Posterior cingulate gyrus (tissue), 11 donors: ENCODE data around the gene CFAP90.
A peak's percentile ranks its signal among the peaks of the same experiment; 100 is the strongest.

Experiments
- DNase-seq, 10 donors: peaks; one replicate each; pipeline versions ENCODE4 v3.0.0 to v3.0.0-alpha.2; 2020 to 2021; ENCODE audit warnings: mixed read lengths in 3 of 10
- intact Hi-C: fragments of 100-400 bp; cut with DNase I; formaldehyde crosslinking; loops from one replicate; pipeline ENCODE4 v1.15.1; 2023

Gene CFAP90, protein sequence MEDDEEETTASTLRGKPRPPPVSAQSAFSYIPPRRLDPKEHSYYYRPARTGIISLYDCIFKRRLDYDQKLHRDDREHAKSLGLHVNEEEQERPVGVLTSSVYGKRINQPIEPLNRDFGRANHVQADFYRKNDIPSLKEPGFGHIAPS

DNA sequence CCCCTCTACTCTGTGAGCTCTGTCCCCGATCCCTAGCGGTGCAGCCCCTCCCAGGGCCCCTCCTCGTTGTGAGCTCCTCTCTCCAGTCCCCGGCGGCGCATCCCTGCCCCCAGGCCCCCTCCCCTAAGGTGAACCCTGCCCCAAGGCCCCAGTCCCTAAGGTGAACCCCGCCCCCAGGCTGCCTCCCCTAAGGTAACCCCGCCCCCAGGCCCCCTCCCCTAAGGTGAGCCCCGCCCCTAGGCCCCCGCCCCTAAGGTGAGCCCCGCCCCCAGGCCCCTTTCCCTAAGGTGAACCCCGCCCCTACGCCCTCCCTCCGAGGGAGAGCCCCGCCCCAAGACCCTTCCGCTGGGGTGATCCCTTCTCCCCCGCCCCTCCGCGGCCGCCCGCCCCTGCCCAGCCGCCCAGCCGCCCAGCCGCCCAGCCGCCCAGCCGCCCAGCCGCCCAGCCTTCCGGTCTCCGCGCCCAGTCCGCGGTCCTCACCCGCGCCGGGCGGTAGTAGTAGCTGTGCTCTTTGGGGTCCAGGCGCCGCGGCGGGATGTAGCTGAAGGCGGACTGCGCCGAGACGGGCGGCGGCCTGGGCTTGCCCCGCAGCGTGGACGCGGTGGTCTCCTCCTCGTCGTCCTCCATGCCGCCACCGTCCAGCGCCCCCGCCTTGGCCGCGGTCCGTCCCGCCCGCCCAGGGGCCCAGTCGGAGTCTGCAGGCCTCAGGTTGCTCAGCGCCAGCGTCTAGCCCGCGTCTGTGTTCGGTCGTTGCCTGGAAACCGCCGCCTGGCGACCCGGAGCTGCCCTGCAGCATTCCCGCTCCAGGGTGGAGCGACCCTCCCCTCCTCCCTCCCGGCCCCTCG, at the start of gene CFAP90:
TSS of gene CFAP90 (minus strand) at position 739 of the 845 bp plus-strand sequence. CDS start at position 627, 112 bp downstream.
- DNase-seq, result peak in 7 of 10 donors; percentile 33 to 93 (median 63)
- intact Hi-C loops, result loop anchor here (10.0 kb wide), 1 partner anchor 456 kb away; the partner anchor contains the start of gene ADCY2

GRCh38 chr5:7897014-7897600, 46.2 kb upstream of the CFAP90 start:
- DNase-seq, result no peak
- intact Hi-C loops, result no loop called here

DNA sequence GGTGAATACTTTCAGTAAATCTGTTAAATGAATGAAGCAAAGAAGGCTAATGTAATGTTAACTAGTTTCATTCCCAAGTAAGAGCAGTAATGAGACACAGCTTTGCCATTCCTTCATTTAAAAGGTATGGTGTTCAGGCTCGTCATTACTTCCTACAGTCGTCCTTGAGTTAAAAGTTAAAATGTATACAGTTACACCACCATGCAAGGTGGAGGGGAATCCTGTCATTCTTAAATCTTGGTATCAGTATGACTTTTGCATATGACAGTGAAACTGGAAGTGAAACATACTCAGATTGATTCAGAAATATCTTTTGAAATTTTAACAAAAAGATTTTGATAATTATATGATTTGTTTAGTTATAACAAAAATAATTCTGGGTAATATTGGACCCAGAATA, 43.9 kb upstream of the CFAP90 start:
- no peak for DNase-seq
- intact Hi-C loops, result no loop called here

GRCh38 chr5:7894439-7894838, 43.5 kb upstream of the CFAP90 start:
- no peak for DNase-seq
- intact Hi-C loops, result no loop called here

- intact Hi-C loops, result no loop called here
- DNase-seq, result no peak
These were observed 38.0 kb upstream of the CFAP90 start for GRCh38 chr5:7888901-7889300.

DNA sequence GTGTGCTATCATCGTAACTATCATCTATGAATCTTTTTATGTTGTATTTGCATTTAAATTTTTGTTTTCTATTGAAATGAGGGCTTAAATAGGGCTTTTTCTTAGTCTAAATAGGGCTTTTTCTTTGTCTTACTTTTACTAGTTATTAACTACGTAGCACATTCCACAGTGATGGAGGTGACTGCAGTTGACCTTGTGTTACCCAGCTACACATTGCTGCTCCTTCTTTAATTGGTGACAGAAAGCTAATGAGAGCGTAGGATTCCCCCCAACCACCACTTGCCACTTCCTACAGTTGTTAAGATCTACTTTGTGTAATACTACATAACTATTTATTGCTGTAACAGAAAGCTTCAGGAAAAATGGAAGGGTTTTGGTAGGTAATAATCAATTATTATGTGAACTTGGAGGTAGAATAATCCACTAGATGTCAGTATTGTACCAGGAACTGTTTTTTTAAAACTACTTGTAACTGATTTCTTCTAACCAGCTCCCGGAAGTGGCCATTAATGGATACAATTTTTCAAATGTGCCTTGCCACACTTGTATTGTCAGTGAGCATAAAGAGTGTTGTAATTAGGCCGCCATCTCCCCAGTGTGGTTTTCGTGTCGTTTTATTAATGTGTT, 36.0 kb upstream of the CFAP90 start:
- intact Hi-C loops, result no loop called here
- no peak for DNase-seq

DNA sequence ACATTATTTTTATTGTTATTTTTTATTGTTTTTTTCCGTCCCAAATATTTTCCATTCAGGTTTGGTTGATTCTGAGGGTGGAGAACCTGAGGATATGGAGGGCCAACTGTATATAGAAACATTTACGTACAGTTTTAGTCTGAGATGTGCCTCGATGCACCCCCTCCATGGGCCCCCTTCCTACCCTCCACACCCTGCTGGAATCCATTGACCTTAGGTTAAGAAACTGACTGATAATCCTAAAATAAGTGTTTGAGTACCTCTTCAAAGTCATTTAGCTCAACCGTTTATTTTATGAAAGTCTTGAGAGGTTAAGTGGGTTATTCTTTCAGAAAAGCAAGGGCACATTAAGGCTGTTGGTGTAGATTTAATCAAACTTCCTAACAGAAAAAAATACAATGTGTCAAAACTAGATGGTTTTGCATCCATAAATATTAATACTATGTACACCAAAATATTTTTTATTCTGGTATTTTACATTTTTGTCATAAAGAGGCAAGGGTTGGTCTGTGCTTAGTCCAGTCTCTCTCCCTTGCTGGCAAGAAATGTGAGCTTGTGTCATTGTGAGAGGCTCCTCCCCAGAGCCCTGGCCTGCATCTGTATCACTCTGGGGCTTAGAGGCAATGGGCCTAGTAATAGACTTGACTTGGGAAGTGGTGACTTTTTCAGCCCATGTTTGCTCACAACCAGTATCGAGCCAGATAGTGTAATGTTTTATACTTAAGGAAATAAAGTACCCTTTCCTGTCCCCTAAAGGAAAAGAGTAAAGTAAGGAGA, 33.7 kb upstream of the CFAP90 start:
- DNase-seq, result peak in 4 of 10 donors; percentile 32 to 89 (median 46)
- intact Hi-C loops, result no loop called here

DNA sequence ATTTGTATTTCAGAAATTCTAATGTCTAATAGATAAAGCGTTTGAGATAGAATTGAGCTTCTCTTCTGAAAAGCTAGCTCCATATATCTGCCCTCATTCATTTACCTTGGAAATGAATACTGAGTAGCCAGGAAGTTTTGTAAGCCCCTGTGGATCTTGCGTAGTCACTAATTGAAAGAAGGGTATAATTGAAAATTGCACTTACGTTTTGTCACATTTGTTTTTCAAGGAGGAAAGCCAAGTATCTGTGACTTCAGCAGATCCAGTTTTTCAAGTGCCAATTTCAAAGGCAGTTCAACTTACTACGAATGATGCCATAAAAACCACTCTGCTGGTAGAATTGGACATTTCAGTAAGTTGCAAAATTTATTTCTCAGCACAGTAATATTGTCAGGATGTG, 32.0 kb upstream of the CFAP90 start:
- no peak for DNase-seq
- intact Hi-C loops, result no loop called here

DNA sequence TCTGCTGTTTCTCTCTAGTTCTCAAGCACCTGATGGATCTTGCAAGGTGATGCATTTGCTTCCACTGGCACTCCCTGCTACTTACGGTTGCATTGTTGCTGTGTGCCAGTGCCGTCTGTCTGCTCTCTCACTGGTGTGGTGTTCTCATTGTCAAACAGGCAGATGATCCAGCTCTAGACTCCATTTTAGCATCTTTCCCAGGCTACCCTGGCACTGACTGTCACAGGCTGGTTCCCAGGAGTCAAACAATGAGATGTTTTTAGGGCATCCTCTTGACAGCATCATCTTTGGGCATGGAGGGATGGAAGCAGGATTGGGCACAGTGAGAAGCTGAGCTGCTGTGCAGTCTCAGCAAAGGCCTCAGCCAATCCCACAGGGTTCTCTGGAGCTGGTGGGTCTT, 30.9 kb upstream of the CFAP90 start:
- DNase-seq, result peak in 6 of 10 donors; percentile 13 to 93 (median 46)
- intact Hi-C loops, result no loop called here

GRCh38 chr5:7881091-7881490, 30.2 kb upstream of the CFAP90 start:
- no peak for DNase-seq
- intact Hi-C loops, result no loop called here

- intact Hi-C loops, result no loop called here
- no peak for DNase-seq
These were observed 27.5 kb upstream of the CFAP90 start for GRCh38 chr5:7878381-7878873.

- intact Hi-C loops, result no loop called here
- no peak for DNase-seq
These were observed 26.9 kb upstream of the CFAP90 start for GRCh38 chr5:7877851-7878250.

DNA sequence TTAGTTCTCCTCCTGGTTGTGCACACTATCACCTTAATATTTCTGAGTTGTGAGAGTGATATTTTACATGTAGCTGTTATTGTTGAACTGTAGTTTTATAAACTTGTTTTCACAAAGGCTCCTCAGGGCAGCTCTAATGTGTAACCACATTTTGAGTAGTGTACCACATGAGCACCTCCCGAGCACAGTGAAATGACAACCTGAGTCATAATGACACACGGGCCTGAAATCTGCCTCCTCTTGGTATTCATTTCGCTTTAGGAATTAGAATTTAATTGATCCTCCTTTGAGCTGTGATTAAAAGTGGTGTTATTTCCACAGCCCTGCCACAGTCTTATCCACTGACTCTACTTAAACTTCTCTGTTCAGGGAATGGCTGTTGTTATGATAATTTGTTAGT, 25.9 kb upstream of the CFAP90 start:
- intact Hi-C loops, result no loop called here
- DNase-seq, result no peak

GRCh38 chr5:7875151-7875550, 24.2 kb upstream of the CFAP90 start:
- intact Hi-C loops, result no loop called here
- no peak for DNase-seq

DNA sequence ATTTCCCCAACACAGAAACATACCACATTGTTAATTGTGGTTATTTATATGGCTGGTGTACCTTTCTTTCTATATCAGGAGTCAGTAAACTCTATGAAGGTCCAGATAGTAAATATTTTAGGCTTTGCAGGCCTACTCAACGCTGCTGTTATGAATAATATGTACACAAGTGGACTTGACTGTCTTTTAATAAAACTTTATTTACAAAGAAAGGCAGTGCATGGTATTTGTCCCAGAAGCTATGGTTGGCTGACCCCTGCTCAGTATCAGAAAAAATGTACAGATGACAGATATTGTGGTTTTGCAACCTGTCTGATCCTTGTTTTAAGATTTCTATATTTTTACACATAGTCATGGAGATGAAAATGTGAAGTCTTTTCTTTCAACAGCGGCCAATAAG, 23.7 kb upstream of the CFAP90 start:
- DNase-seq, result no peak
- intact Hi-C loops, result no loop called here

- intact Hi-C loops, result no loop called here
- DNase-seq, result no peak
These were observed 22.3 kb upstream of the CFAP90 start for GRCh38 chr5:7873216-7873615.

GRCh38 chr5:7872517-7873130, 21.7 kb upstream of the CFAP90 start:
- no peak for DNase-seq
- intact Hi-C loops, result no loop called here

DNA sequence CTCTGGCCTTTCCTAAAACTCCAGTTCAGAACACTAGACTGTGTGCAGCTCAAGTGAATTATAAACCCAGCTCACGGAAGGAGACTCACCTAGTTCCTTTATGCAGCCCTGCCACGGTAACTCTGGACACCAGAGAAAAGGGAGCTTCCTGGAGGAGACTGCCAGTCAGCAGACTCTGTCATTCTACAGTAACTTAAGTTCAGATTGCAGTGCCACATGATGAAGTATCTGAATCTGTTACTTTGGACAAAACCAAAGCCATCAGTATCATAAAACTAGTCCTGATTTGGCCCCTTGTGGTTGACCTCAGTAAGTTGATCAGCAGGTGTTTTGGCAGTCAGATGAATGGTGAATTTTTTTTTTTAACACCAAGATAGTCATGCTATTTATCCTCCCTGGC, 20.7 kb upstream of the CFAP90 start:
- no peak for DNase-seq
- intact Hi-C loops, result no loop called here

- intact Hi-C loops, result no loop called here
- DNase-seq, result peak in 1 of 10 donors; percentile 73
These were observed 18.7 kb upstream of the CFAP90 start for GRCh38 chr5:7869474-7870136.
